GM04504 (cell line): ENCODE data around the gene KAT6B.
A peak's percentile ranks its signal among the peaks of the same experiment; 100 is the strongest.

Experiments used
- DNase-seq: peaks from one replicate; pipeline ENCODE4 v3.0.0-alpha.2; 2012; ENCODE audit warnings: low read depth

KAT6B gene

GRCh38 chr10:74921744-74922143 is 95.3 kb downstream of the KAT6B start:
- no peak for DNase-seq

DNA sequence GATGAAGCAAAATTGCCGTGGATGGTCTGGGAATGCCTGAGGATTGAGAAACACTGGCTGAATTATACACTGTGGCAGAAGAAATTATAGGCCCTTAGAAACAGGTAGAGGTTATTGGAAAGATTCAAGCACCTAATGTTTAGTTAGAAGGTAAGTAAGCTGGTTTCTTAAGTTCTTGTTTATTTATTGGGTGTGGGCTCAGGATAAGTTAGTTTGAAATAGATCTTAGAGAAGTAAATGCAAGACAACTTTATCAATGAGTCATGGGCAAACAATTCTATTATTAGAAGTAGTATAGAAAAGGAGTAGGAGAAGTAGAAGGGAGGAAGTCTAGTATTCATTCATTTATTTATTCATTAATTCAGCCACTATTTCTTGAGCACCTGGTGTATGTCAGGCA is 96.5 kb downstream of the KAT6B start:
- DNase-seq, result no peak

DNA sequence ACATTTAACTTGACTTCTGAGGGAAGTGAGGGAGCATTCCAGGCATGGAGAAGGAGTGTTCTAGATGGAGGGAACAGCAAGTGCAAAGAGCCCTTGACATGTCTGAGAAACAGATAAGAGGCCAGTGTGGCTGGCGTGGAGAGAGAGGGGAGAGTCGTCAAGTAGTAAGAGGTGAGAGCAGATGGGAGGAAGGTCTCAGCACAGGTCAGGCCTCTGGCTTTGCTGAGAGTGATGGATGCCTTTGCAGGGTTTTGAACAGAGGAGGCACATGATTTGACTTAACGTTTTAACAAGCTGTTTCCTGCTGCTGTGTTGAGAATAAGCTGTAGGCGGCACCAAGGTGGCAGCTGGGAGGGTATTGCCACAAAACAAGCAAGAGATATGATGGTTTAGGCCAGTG is 97.2 kb downstream of the KAT6B start:
- no peak for DNase-seq

DNA sequence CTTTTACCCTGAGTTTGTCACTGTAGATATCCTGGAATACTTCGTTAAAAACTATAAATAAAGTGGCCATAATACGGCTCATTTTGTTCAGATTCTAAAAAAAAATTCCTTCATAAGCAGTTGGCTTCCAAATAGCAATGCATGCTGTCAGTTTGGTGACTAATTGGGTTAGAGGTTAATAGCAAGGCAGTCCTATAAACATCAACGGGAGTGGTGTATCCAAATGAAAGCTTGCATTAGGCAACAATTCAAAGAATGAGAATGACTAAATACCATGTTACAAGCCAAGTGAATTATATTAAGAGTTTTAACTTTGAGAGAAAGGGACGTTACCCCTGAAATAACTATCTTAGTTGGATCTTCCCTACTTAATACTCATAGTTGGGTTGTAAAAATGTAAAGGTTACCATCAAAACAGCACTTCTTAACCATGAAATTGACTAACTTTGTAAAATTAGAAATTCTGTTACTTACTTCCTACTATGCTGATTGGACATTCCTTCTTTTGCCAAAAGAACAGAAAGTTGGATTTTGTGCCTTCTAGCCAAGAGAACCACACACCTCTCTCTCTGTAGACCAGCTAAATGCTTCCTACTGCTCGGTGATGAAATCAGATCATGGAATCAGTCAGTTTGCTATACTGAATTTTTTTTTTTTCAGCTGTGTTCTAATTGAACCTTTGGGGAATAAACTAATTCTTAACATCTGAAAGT is 98.0 kb downstream of the KAT6B start:
- DNase-seq, result peak; percentile 85

GRCh38 chr10:74925291-74925690 is 98.9 kb downstream of the KAT6B start:
- DNase-seq, result no peak

DNA sequence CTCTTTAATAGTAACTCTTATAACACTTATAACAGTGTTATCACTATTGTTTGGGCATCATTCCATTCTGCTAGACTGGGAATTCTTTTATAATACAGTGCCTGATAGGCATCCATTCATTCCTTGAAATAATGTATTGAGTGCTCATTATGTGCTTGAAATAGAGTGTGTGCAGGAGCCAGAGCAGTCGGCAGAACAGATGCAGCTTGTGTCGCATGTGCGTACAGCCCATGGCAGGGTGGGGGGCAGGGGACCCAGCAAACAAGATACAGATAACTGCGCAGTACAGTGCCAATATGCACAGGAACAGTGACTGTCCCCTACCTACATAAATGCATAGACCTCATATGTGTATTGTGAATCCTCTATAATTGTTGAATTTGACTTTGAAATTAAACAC is 99.3 kb downstream of the KAT6B start:
- DNase-seq, result no peak

DNA sequence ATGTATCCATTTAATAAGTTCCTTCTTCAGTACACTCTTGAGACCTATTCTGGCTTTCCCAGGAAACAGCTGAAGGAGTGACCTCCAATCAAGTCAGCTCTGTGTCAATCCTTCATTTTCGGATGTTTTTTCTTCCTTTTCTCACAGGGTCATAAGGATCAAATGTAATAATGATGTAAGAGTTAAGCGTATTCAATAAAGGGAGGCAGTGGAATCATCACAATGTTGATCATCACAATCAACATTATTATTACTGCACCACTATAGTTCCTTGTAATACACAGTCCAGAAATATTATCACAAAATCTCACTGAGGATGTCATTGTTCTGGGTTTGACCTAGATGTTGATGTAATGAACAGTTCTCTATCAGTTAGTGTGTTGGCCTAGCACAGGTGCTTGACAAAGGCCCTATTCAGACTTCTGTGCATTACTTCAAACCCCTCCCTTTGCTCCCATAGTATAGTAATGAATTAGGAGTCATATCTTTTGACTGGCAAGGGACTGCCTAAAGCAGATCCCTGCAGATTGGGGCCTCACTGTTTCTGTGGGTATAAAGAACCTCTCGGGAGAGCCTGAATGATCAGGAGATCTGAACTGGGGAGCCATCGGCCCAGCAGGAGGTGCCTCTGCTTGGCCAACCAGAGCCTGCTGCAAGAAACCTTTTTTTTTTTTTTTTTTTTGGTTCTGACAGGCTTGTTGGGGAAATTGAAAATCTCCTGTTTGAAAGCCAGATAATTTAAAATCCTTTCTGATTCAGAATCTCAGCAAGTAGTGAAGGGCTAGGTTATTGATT is 100.6 kb downstream of the KAT6B start:
- DNase-seq, result no peak

GRCh38 chr10:74927701-74928100 is 101.3 kb downstream of the KAT6B start:
- no peak for DNase-seq

- no peak for DNase-seq
Observed at GRCh38 chr10:74928742-74929191, 102.4 kb downstream of the KAT6B start.

GRCh38 chr10:74929197-74929596 is 102.8 kb downstream of the KAT6B start:
- DNase-seq, result no peak

- DNase-seq, result no peak
Observed at GRCh38 chr10:74930965-74931364, 104.6 kb downstream of the KAT6B start.

DNA sequence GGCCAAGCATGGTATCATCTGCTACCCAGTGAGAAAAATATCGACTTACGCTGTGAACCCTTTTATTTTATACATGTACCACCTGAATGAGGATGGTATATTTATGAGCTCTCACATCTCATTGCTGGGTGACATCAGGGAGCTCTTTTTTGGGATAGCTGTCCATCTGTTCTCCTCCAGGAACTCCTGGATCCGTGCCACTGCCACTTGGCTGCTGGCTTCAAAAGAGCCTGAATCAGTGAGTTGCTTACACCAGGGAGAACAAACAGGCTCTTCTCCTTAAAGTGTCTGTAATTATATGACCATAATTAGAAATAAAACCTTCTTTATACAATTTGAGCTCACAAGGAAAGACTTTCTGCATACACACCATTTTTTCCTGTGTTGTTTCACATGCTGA is 106.2 kb downstream of the KAT6B start:
- no peak for DNase-seq

- no peak for DNase-seq
Observed at GRCh38 chr10:74934100-74934812, 107.9 kb downstream of the KAT6B start.

DNA sequence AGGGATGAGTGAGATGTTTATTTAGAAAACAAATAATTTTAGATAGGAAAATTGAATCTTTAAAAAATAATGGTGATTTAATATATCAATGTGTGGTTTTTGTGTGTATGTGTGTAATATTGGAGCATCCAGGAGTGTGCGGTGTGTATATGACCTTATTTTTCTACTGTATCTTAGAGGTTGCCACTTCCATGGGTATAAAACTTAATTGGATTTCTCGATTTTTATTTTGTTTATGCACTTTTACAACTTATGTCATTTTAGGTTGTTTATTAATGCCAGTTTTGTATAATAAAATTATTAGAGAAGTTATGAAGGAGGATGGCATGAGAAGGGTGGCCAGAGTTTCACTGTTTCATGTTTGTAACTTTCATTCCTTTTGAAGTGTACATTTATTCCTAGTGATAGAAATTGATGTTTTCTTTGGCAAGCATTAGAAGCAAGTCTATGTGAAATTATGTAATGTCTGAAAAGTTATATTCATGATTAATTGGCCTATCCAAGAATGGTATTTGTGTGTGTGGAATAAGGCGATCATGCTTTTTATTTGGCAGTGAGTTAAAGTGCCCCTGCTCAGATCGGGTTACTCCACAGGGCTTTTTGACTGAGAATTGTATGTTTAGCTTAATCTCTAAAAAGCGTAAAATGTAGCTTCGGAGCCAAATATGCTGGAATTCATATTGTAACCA is 110.3 kb downstream of the KAT6B start:
- no peak for DNase-seq

DNA sequence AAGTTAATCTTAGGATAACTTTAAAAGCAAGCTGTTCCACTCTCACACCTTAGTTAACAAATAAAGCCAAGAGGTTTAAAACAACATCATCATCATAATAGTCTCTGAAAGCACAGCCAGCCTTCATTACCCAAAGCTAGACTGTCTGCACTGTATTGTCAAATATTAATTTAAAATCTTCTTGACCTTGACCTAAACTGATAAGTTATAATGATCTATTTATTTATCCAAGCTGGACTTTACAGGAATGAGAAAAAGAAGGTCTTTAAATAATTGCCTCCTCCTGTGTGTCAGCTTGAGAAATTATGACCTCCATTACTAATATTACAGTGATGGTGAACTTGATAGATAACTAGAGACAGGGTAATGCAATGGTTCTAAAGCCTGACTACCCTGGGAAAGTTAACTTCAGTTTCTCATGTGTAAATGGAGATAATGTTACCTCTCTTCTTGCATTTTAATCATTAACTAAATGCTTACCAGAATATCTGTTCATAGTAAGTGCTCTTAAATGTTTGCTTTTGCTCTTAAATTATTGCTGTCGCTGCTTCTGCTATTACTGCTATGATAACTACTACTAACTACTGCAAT is 111.0 kb downstream of the KAT6B start:
- no peak for DNase-seq

DNA sequence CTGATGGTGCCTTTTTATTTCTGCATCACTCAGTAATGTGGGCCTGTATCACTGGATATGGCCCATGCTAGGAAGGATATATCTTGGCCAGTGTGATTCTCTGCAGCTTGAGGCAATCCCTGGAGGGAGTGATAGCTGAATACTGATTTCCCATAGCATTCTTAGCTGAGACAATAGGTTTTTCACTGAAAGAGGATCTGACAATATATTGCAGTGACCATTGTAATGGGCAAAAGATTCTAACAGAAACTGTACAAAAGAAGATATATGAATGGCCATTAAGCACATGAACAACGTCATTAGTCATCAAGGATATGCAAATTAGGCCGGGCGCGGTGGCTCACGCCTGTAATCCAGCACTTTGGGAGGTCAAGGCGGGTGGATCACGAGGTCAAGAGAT is 117.8 kb downstream of the KAT6B start:
- no peak for DNase-seq

DNA sequence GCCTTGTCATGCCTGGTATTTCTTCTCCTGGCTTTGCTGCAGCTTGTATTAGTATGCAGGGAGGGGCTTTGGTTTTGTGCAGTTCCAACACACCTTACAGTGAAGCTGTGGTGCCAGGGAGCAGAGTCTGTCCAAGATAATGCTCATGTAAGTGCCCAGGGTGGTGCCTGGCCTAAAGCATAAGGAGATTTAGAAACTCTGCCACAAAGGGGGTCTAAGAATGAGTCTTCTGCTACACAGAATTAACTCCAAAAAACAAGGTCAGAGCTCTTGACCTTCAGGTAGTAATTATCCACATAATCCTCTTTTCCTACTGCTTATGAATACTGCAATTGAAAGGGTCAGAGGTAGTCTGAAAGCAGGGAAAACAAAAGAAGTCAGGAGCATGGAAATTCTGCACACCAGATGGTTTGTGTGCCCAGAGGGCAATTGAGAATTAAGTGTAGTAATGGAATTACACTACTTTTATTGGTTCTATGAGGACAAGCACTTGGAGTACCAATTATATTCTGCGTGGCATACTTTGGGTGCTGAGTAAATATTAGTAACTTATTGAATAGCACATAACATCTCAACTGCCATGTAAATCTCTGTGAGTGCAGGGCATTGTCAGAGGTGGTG is 121.5 kb downstream of the KAT6B start:
- no peak for DNase-seq

GRCh38 chr10:74949034-74949832 is 122.8 kb downstream of the KAT6B start:
- DNase-seq, result no peak

GRCh38 chr10:74949843-74950765 is 123.7 kb downstream of the KAT6B start:
- DNase-seq, result no peak

GRCh38 chr10:74953214-74953613 is 126.8 kb downstream of the KAT6B start:
- DNase-seq, result no peak
